Prostate gland (tissue), 2 donors: ENCODE data around the gene ENOX1.

Source experiments
- POLR2A ChIP-seq: fragments of 450-650 bp; IDR thresholded peaks from one replicate; pipeline ENCODE4 v1.6.1; 2016; ENCODE audit warnings: antibody characterized with exemption, mild to moderate bottlenecking
- POLR2AphosphoS5 ChIP-seq: sonication (generic); formaldehyde crosslinking; IDR thresholded peaks from one replicate; pipeline ENCODE4 v1.6.1; 2017; ENCODE audit warnings: antibody characterized with exemption
- TF ChIP-seq, protein P1 (sequence below), 4 experiments: fragments of 200-600 bp in 2 of 4; fragments of 450-650 bp in 2 of 4; sonication (generic) in 2 of 4; IDR thresholded peaks; 1 replicate in 3 of 4; 2 replicates in 1 of 4; pipeline ENCODE4 v1.5.1; 2016 to 2019; ENCODE audit warnings: antibody characterized with exemption in 4 of 4, mild to moderate bottlenecking in 2 of 4, moderate library complexity in 2 of 4

GRCh38 chr13:43770871-43771270 lies 15.9 kb downstream of the ENOX1 start:
- no peak for TF ChIP-seq POLR2A
- TF ChIP-seq POLR2AphosphoS5: no peak
- TF ChIP-seq, protein P1, sequence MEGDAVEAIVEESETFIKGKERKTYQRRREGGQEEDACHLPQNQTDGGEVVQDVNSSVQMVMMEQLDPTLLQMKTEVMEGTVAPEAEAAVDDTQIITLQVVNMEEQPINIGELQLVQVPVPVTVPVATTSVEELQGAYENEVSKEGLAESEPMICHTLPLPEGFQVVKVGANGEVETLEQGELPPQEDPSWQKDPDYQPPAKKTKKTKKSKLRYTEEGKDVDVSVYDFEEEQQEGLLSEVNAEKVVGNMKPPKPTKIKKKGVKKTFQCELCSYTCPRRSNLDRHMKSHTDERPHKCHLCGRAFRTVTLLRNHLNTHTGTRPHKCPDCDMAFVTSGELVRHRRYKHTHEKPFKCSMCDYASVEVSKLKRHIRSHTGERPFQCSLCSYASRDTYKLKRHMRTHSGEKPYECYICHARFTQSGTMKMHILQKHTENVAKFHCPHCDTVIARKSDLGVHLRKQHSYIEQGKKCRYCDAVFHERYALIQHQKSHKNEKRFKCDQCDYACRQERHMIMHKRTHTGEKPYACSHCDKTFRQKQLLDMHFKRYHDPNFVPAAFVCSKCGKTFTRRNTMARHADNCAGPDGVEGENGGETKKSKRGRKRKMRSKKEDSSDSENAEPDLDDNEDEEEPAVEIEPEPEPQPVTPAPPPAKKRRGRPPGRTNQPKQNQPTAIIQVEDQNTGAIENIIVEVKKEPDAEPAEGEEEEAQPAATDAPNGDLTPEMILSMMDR (IDR thresholded peaks at IDR 0.05): no peak
